AG04449 (cell line): ENCODE results near the gene SMG7.
A peak's percentile ranks its signal among the peaks of the same experiment; 100 is the strongest.

Experiments used
- CTCF ChIA-PET: fragments of 350-600 bp; formaldehyde crosslinking; extraction: SDS; loops from one replicate; lab custom pipeline; 2021; ENCODE audit warnings: antibody characterized with exemption; lab: Yijun Ruan, JAX
- POLR2A ChIA-PET: fragments of 400-600, 350-600 bp; formaldehyde crosslinking; extraction: SDS; loops from one replicate; lab custom pipeline; 2020; ENCODE audit warnings: antibody characterized with exemption, inconsistent platforms; lab: Yijun Ruan, JAX
- DNase-seq: peaks from one replicate; pipeline ENCODE4 v3.0.0-alpha.2; 2010; ENCODE audit warnings: low read depth, low spot score
- H3K4me3 ChIP-seq: 2 replicates; pipeline ENCODE4 v1.5.1; 2011; ENCODE audit warnings: low read depth, mild to moderate bottlenecking, control low read depth, low read length
- TF ChIP-seq, protein P1 (sequence below): IDR thresholded peaks from one replicate; pipeline ENCODE4 v1.5.1; 2011; ENCODE audit warnings: mild to moderate bottlenecking, moderate library complexity, low read length, control low read depth, inconsistent platforms; ENCODE audit not compliant: insufficient read depth; ENCODE audit errors: missing control alignments

SMG7 gene

DNA sequence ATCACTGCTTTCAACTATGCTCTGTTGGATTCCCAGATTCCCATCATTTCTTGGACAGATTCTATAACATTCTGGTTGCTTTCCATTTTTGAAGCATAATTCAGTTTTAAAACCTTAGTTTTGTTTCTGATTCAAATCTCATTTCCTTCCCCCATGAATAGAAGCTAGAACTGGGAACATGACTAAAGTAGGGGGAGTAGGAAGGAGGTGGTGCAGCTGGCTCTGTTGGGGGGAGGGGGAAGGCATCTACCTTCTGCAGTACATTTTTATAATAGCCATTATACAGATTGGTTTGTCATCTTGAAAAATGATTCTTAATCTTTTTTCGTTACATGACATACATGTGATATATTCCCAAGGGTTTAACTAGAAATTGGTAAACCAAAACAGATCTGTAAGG lies 48.1 kb downstream of the SMG7 start:
- CTCF ChIA-PET, result no interaction called here
- no peak for DNase-seq
- POLR2A ChIA-PET, result no interaction called here
- H3K4me3 ChIP-seq, result no peak overlapping the region
- TF ChIP-seq, protein P1, sequence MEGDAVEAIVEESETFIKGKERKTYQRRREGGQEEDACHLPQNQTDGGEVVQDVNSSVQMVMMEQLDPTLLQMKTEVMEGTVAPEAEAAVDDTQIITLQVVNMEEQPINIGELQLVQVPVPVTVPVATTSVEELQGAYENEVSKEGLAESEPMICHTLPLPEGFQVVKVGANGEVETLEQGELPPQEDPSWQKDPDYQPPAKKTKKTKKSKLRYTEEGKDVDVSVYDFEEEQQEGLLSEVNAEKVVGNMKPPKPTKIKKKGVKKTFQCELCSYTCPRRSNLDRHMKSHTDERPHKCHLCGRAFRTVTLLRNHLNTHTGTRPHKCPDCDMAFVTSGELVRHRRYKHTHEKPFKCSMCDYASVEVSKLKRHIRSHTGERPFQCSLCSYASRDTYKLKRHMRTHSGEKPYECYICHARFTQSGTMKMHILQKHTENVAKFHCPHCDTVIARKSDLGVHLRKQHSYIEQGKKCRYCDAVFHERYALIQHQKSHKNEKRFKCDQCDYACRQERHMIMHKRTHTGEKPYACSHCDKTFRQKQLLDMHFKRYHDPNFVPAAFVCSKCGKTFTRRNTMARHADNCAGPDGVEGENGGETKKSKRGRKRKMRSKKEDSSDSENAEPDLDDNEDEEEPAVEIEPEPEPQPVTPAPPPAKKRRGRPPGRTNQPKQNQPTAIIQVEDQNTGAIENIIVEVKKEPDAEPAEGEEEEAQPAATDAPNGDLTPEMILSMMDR, result no peak

DNA sequence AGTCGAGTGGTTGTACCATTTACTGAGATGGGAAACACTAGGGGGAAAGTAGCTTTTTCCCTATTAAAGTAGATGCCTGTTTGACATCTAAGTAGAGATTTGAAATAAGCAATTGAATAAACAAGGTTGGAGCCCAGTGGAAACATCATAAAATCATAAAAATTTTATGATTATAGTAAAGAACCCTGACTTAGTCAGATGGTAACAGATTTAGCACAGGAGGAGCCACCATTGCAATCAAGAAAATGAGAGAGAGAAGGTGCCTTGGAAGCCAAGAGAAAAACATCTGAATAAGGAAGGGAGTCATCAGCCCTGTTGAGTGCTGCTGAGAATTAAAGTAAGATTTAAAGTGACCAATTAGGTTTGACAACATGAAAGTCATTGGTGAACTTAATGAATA lies 49.8 kb downstream of the SMG7 start:
- CTCF ChIA-PET, result interaction anchor here (0.9 to 1.2 kb wide), 2 partner anchors 17 to 33 kb away, joined by 3 read pairs; no protein-coding TSS in a partner anchor
- TF ChIP-seq, protein P1, result no peak
- H3K4me3 ChIP-seq, result no peak overlapping the region
- DNase-seq, result no peak
- POLR2A ChIA-PET, result no interaction called here

DNA sequence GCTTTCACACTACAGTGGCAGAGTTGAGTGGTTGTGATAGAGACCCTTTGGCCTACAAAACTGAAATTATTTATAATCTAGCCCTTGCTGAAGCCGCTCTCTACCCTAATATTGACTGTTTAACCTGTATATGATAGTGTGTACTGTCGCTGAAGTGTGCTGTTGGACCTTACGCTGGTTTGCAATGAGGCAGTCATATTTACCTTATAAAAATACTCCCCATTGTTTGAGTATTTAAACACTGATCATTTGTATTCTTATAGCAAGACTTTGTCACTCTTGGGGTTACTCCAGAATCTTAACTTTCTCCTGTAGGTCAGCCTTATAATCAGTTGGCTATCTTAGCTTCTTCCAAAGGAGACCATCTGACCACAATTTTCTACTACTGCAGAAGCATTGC lies 56.3 kb downstream of the SMG7 start:
- DNase-seq, result no peak
- ChIA-PET CTCF (no interaction called here), POLR2A (no interaction called here)
- TF ChIP-seq, protein P1, result no peak
- H3K4me3 ChIP-seq, result no peak overlapping the region

DNA sequence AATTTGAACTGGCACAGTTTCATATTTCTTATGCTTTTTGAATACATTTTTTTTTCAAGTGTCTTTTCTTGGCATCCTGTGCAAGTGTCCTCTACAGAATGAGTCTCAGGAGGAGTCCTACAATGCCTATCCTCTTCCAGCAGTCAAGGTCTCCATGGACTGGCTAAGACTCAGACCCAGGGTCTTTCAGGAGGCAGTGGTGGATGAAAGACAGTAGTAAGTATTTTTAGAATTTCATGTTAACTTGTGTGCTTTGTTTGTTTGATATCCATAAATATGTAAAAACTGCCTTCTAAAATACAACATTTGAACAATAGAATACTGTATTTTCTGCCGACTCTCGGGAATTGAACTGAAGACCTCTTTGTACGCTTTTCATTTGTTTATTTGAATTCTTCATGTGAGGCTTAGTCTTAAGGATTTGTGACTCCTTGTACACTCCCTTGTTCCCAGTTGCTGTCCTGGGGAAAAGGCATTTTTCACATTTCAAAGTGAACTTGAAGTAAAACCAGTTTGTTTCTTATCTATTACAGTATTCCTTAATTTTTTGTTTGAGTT lies 61.4 kb downstream of the SMG7 start:
- POLR2A ChIA-PET, result no interaction called here
- no peak for DNase-seq
- CTCF ChIA-PET, result interaction anchor here (0.8 kb wide), 1 partner anchor 63 kb away, joined by 3 read pairs; no protein-coding TSS in a partner anchor
- H3K4me3 ChIP-seq, result no peak overlapping the region
- TF ChIP-seq, protein P1, result no peak

DNA sequence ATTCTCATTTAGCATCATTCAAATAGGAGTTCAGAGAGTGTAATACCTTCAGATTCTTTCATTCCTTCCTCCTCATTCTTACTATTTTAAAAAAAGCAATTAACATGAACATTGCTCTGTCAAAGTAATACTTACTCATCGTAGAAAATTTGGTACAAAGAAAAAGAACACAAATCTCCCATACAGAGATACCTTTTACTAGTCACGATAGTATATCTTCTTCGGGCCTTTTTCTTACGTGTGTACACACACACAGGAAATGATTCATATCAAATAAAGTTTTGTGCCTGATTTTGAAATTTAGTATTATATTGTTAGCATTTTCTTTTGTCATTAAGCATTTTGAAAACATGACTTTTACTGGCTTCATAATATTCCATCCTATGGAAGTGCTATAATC lies 65.1 kb downstream of the SMG7 start:
- TF ChIP-seq, protein P1, result no peak
- POLR2A ChIA-PET, result no interaction called here
- DNase-seq, result no peak
- CTCF ChIA-PET, result no interaction called here
- no peak overlapping the region for H3K4me3 ChIP-seq

DNA sequence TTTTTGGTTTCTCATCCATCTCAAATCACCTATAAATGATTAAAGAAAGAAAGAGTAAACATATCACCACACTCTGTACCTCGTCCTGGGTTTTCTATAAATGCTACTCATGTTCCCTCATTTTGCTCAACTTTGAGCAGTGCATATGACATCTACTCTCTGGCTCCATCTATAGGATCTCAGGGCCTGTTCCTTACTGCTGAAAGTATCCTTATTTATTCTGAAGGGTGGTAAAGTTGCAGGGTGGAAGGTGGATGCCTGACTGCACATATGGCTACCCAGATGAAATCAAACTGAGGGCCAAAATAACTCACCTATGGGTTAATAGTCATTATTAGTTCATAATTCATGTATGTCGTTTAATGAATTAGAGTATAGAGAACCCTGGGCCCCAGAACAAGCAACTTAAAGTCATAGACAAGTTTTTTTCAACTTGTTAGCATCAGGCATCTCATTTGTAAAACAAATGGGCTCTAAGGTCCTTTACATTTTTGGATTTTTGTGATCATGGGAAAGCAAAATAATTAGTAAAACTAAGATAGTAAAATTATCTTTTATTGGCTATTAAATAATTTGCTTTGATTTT lies 71.4 kb downstream of the SMG7 start:
- ChIA-PET CTCF (no interaction called here), POLR2A (no interaction called here)
- H3K4me3 ChIP-seq, result no peak overlapping the region
- DNase-seq, result peak; percentile 10
- TF ChIP-seq, protein P1, result peak; percentile 74
